ENCODE data around the gene ARHGEF4.
A peak's percentile ranks its signal among the peaks of the same experiment; 100 is the strongest.

Gene ARHGEF4, protein sequence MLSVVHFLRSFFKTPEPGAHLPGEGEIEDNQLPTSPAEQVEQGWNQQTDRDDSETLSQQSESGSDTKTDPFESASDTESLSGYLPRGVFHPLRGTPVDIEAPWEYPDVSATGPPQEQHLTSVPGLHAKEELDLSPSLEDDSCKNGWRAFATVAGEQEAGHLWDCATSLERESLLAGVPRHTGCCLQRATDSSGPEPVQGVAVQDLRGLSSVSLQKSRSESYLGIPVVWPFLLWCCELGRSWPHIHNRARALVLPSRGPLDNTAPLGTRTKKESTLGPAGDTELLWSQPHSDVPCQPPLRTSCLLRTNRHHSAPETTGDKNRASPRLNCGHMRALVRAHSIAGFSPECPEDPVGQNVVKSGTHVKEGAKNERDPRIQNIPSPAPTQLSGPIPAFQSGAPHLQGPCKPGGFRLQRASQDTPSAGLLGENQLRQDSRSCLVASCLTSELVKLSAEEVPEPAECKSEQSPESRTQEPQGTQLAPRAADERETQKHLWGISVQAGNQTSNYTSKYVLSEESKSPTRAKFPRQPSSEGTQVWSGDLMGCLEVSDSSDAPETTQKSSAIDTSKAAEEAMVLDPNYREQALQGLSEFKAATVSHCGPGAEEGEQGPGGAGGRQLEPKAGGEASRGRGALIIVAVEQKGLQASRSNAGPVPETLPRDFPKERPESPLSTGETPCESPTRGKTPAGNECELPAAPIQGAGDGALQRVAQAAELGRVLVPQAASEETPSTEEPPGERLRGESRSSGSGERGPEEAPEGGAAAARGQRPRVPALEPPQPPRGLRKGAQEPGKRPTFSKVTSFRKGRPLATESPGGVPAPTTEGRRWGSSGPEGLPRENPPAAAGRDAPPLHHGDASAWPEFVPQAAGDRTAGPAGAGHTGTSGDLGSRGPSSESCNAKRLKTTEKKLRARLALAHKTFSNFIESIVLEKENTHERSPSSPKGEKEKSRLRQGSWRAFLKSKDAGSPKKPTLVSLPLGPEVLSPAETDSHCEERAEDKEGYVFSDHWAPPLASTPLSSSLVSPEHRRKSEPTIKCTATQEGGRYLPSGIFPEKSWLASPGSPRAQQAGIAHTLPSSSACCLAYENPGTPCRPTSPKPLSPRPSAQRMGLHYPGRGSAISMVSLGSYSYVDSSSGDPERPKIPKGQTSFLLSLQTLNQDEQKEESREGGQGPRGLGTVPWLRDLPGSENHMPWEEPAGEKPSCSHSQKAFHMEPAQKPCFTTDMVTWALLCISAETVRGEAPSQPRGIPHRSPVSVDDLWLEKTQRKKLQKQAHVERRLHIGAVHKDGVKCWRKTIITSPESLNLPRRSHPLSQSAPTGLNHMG (N-terminal part only)

DNA sequence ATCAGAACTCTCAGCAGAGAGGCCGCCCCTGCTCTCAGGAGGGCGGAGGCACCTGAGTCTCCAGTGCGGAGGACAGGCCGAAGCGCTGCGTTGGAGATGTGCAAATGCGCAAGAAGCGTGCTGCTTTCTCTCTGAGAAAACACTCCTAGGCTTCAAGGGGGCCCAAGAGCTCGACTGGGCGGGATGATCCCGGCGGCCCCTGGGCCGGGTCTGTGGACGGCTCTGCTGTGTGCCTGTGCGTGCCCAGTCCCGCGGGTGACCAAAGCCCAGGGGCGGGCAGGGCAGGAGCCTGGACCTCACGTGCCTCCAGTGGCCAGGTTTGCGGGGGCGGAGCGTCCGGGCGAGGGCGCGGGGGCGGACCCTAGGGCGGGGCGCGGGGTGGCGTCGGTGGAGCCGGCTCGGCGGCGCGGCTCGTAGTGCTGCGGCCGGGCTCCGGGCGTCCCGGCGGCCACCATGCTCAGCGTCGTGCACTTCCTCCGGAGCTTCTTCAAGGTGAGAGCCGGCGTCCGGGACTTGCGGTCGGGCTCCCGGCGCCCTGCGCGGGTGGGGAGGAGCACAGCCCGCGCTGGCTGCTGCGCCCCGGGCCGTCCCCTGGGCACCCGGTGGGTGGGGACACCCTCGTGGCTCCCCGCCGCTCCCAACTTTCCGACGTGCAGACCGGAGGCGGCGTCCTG is at the start of gene ARHGEF4:
Gene ARHGEF4 (plus strand): TSS at position 414 of the 674 bp plus-strand sequence. CDS start 40 bp downstream, at position 454.
- peak in 1 of 3 experiments; percentile 22 for DNase-seq (ENCODE audit: low read depth in 3 of 3)

DNA sequence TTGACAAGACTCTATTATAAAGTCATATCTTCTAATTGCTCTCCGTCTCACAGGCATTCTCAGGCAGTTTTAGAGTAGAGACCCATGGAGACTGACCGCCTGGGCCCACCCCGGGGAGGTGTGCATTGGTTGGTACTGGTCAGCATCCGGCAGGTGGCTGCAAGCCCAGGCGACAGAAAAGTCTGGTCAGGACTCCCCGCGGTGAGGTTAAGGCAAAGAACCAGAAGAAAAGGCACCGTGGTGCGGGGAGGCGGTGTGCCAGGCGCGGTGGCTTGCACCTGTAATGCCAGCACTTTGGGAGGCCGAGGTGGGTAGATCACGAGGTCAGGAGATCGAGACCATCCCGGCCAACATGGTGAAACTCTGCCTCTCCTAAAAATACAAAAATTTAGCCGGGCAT is 48.9 kb upstream of the ARHGEF4 start:
- DNase-seq (ENCODE audit: low read depth in 3 of 3) = no peak

DNA sequence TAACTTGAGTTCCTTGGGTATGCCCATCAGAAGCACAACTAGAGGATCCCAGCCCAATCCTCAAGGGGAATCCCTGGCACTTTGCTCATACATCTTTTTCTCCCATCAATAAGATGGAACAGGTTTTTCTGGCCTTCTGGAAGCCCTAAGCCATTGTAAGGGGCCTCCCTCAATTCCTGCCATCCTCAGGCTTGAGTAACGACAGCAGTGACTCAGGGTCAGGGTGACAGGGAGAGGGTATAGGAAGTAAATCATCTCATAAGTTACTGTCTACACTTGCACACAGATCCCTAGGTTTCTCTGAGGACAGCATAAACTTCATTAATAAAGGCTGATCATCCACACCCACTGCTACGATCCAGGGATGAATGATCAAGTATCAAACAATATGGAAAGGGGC is 46.4 kb upstream of the ARHGEF4 start:
- DNase-seq (ENCODE audit: low read depth in 3 of 3) = no peak

DNA sequence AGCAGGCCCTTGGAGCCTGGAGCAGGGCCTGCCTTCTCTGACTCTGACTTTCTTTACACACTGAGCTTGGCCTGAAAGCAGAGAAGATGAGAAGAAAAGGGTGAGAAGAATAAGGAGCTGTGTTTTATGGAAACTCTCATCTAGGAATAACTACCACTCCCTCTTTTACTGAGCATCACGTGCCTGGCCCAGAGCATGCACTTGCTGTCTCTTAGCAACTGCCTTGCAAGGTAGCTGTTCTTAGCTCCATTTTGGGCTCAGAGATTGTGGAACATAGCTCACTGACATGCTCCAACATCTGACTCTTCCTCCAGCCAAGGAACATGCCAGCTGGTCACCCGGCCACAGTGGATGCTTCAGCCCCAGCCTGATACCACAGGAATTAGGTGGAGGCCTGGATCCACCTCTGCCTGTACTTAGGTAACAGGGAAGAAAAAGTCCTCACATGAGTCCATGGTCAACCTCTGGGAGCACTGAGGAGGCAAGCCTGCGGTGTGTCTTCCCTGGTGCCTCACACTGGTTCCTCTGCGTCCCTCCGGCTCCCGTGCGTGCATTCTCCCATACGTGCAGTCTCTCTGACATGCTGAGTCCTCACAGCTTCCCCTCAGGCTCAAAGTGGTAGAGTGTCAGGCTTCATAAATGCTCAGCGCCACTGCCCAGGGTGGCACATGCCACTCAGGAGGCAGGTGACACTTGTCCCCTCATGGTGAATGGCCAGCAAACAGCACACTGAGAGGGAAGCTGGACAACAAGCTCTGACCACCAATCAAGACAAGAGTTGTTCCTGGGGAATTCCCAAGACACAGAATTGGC is 45.7 kb upstream of the ARHGEF4 start:
- DNase-seq (ENCODE audit: low read depth in 3 of 3) = no peak

DNA sequence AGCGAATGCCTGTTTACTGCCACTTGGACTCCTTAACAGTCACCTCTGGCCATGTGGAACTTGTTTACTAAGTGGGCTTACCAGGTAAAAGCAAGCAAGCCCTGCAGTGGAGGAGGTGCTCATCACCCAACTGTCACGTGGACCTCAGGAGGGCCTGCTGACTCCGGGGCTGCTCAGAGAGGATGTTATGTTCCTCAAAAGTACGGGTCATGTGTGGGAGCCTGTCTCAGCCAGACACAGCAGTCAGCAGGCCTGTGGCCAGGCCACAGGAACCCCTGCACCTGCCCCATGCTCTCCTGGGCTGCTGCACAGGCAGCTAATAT is 45.1 kb upstream of the ARHGEF4 start:
- no peak for DNase-seq (ENCODE audit: low read depth in 3 of 3)

DNA sequence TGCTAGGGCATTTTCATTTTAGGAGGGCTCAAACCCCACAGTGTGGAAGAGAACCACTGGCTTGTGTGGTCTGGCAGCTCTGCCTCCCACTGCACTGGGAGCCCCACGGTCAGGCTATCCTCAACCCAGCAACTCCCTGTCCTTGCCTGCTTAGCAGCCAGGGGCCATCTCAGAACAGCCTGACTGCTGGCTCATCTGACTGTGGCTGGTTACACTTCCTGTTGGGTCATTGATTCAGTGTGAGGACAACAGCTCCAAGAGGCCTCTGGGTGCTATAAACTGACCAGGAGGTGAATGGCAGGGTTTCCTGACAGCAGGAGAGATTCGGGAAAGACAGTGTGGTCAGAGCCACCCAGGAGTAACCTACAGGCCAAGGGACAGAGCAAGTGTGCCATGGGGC is 41.3 kb upstream of the ARHGEF4 start:
- no peak for DNase-seq (ENCODE audit: low read depth in 3 of 3)

DNA sequence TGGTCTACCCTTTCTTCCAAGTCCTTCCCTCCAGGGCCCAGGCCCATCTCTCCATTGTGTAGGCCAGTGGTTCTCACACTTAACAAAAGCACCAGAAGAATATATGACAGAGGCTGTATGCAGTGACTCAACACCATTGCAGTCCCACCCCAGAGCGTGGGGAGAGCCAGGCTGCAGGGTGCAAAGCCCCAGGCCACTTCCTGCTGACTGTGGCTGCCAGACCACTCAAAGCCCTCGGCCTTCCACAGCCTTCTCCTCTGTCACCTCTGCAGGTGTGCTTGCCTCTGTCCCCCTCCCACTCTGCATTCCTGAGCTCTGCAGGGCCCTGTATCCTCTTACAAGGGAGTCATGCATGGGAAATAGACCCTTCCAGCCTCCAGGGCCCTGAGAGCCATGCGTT is 40.4 kb upstream of the ARHGEF4 start:
- no peak for DNase-seq (ENCODE audit: low read depth in 3 of 3)

DNA sequence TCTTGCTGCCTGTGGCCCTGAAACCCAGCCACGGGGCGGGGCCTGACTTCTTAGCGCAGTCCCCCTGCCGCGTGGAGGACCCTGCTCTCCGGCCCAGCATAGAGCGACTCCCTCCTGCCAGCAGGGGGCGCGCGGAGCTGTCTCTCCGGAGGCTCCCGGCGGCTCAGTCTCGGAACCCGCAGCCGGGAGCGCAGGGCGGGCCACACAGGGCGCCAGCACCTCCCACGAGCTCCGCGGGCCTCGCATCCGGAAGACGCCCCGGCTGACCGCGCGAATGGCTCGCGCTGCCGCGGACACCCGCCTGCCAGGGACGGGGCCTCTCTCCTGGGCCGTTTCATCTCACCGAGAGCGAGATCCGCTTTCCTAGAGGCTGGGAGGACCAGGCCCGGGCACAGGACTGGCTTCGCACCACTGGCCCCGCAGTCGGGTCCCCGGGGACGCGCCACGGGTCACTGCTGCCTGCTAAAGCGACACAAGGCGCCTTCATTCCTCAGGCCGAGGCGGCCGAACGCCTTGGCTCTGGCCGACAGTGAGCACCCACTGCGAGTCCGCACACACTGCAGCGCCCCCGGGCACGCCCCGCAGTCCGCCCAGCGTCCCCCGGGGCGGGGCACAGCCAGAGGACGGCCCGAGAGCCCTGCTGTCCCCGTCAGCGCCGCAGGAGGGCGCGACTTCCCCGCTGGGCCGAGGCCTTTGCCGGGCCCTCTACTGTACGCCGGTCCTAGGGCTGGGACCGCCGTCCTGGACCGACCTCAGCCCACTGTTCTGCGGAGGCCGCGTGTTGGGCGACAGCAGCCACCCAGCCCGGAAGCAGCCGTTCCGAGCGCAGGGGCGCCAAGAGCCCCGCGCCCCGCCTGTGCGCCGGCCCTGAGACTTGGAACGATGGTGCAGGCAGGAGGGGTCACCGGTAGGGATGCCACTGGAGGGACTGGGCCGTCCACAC is 39.0 kb upstream of the ARHGEF4 start:
- peak; percentile 84 to 91 (median 90) for DNase-seq (ENCODE audit: low read depth in 3 of 3)

DNA sequence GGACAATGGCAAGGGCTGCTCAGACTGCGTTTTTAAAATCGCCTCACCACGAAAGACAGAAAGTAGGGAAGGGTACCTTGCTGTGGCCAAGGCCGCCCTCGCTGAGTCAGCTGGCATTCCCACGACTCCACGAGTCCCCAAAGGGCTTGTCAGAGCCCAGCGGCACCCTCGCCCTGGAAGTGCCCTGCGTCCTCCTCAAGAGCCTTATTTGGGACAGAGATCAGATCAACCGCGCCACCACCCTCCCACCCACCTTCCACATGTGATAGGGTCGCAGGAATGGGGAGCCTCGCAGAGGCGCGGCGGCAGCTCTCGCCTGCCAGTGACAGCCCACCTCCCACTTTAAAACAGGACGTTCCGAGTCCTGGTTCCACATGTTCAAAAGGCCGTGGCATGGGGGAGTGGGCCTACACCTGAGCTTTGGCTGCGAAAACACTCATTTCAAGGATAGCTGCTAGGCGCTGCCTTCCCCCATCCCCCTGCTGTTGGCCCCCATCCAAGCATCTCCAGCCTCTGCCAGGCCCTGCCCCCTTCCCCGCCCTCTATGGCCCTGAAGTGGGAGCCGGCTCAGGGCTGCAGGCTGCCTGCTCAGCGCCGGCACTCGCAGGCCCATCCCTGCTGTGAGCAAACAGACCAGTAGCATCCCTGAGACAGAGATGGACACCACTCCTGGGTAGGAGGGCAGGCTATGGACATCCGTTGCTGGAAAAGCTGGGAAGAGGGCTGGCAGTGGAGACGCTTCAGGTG is 38.1 kb upstream of the ARHGEF4 start:
- no peak for DNase-seq (ENCODE audit: low read depth in 3 of 3)

DNA sequence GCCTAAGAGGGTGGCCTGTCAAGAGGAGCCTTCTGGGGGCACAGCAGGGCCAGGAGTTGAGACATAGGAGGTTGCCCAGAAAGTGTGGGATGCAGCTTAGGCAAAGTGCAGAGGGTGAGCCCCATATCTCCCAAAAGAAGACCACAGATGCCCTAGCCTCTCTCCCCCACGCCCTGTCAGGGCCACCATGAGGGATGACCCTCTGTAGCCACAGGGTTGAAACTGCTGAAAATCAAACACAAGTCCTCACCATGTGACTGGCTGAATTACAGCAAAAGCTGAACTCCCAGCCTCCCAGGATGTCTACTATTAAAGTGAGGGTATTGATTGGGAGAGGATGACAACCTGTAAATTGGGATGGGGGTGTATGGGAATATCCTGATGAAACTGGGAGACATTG is 37.4 kb upstream of the ARHGEF4 start:
- no peak for DNase-seq (ENCODE audit: low read depth in 3 of 3)

DNA sequence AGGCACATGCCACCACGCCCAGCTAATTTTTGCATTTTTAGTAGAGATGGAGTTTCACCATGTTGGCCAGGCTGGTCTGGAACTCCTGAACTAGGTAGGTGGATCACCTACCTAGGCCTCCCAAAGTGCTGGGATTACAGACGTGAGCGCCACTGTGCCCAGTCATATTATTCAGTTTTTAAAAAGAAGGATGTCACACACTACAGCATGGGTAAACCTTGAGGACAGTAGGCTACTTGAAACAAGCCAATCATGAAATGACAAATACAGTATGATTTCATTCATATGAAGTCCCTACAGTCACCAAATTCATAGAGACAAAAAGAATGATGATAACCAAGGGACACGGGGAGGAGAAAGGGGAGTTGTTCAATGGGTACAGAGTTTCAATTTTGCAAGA is 31.1 kb upstream of the ARHGEF4 start:
- no peak for DNase-seq (ENCODE audit: low read depth in 3 of 3)

DNA sequence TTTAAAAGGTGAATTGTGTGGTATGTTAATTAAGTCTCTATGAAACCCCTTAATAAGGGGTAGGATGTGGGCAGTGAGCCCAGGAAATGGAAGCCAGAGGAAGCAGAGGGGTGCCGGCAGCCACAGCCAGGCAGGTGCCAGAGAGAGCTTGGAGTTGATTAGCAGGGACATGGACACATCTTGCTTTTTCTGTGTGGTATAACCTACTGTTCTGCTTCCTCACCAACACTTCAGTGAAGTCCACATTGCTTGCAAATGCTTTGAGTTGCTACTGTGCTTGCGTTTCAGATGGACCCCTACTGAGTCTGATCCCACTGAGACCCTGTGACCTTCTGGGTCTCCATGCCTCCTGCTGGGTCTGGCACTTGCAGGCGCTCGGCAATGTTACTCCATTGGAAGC is 30.3 kb upstream of the ARHGEF4 start:
- no peak for DNase-seq (ENCODE audit: low read depth in 3 of 3)

DNA sequence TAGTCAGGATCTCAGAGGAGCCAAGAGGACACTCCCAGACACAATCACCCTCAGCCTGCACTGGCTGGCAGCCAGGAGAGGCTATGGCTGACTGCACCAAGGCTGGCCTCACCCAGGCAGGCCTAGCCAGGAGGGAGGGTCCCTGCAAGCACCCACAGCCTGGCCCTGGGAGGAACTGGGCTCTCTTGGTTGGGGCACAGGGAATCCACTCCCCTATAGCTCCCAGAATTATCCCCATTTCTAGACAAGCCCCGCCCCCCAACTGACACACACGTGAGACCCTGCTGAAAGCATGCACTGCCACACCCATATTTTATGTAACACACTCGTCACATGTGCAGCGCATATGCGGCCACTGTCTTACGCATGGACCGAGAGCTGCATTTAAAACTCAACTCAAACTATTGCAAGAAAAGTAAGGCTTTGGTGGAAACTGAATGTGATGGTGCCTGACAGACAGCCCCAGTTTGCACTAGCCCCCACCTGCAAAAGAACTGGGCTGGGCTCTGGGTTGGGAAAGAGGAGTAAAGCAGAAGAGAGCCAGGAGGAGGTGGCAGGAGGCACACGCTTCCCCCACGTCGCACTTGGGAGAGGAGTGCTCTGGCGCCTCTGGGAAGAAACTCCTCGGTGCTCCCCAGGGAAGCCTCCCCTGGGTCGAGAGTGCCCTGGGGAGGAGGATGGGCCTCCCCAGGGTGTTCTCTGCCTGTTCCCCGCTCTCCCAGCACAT is 28.9 kb upstream of the ARHGEF4 start:
- no peak for DNase-seq (ENCODE audit: low read depth in 3 of 3)

DNA sequence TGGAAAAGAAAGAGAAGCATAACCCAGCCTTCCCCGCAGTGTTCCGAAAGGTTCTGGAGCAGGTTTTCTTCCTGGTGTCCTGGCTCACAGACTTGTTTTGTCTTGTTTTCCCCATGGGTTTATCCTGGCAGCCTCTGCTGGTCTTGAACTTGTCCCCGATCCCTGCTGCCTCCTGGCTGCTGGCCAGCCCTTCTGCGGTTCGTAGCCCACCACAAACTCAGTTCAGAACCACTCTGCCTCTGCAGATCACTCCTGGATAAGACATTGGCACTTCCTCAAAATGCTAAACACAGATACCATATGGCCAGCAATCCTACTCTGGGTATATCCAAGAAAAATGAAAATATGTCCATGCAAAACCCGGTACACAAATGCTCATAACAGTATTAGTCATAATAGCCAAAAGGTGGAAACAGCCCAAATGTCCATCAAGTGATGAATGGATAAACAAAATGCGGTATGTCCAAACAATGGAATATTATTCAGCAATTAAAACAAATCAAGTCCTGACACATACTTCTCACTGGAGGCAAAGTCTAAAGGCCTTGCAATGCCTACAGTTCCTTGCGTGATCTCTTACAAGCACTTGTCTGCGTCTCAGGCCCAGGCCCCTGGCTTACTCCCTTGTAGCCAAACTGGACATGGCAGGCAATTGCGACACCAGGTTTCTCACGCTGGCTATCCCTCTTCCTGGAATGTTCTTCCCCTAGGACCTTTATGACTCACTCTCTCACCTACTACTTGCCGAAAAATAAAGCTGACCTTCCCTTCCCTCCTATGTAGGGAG is 28.0 kb upstream of the ARHGEF4 start:
- DNase-seq (ENCODE audit: low read depth in 3 of 3) = no peak

DNA sequence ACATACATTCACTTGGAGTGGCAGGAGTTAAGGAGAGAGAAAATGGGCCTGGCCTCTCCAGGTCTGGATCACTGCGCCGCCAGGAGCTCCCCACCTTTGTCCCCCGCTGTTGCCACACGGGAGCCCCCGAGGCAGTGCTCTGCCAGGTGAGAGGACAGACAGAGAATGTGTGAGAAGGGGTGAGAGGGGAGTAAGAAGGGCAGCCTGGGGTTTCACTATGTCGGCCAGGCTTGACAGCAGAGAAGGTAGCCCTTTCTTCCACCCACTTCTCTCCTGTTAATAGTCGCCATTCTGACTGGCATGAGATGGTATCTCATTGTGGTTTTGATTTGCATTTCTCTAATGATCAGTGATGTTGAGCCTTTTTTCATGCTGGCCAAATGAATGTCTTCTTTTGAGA is 26.2 kb upstream of the ARHGEF4 start:
- DNase-seq (ENCODE audit: low read depth in 3 of 3) = no peak

DNA sequence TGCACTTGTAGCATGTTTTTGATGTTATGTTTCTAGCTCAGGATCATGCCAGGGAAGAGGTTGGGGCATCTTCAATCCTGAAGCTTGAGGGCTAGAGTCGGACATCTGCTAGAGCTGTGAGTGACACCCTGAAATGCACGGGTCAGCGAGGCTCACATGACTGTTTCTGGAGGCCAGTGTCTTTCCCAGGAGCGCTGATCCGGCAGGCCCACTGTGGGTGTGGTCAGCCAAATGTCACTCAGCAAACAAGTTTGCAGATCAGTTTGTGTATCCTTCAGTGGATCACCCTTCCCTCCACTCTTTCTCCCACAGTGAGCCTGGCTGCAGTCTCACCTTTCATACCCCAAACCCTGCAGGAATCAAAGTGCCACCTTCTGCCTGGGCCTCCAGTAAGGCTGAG is 23.0 kb upstream of the ARHGEF4 start:
- no peak for DNase-seq (ENCODE audit: low read depth in 3 of 3)

DNA sequence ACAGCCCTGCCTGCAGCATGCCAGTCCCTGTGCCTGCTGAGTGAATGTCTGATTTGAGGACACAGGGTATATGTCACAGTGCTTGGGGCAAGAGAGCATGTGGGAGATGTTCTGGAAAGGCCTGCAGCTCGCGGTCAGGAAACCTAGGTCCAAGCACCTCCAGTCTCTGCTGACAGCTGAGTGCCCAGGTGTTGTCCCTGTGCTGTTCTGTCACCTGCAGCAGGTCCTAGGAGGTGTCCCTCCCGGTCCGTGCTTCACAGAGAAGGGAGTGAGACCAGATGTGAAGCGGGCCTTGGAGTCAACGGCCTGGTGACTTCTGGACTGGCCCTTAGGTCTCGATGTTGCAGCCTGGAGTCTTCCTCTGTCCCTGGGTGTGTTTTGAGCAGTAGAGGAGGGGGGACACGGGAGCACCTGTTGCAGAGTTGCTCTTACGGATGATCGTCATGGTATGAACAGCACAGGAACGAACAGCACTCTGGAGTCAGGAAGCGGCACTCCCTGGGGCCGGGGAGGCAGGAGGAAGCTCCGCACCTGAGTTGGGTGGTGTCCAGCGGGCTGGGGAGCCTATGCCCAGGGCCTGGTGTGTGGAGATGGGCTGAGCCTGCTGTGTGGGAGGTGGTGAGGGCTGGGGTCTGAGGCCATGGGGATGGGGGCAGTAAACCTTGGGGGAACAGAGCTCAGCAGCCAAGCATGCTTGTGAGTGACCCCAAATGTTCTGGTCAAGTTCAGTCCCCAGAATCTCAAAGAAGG is 21.6 kb upstream of the ARHGEF4 start:
- no peak for DNase-seq (ENCODE audit: low read depth in 3 of 3)
